GM21528 (cell line): ENCODE measurements around the gene CRYBG2.
"Not testable (repeated sequence)": the region's sequence is repeated elsewhere in the genome, so short reads cannot be mapped to it uniquely, and the experiment has no call there.

ENCODE experiments used
- ATAC-seq: cut with Tn5 transposase; IDR thresholded peaks from one replicate; pipeline ENCODE4 v1.9.1; 2021; ENCODE audit warnings: mild to moderate bottlenecking, moderate library complexity; ENCODE audit not compliant: unreplicated experiment, low FRiP score

Gene CRYBG2

GRCh38 chr1:26372611-26373010 lies 18.7 kb upstream of the CRYBG2 start, which contains the start of gene ZNF683:
Gene ZNF683 (minus strand): TSS chr1:26372750. CDS start chr1:26368571, 4,179 bp downstream.
- not testable (repeated sequence) for ATAC-seq

GRCh38 chr1:26372039-26372438 lies 18.1 kb upstream of the CRYBG2 start:
- ATAC-seq, result no peak

GRCh38 chr1:26370591-26371382 lies 16.9 kb upstream of the CRYBG2 start:
- no peak for ATAC-seq

- no peak for ATAC-seq
Measured at GRCh38 chr1:26368486-26368885, 14.6 kb upstream of the CRYBG2 start.

GRCh38 chr1:26368006-26368405 lies 14.1 kb upstream of the CRYBG2 start:
- no peak for ATAC-seq

- ATAC-seq, result no peak
Measured at GRCh38 chr1:26367441-26367840, 13.5 kb upstream of the CRYBG2 start.

GRCh38 chr1:26364956-26365355 lies 11.0 kb upstream of the CRYBG2 start:
- no peak for ATAC-seq

GRCh38 chr1:26363549-26364448 lies 9.9 kb upstream of the CRYBG2 start:
- ATAC-seq, result no peak

GRCh38 chr1:26362331-26362730 lies 8.4 kb upstream of the CRYBG2 start:
- no peak for ATAC-seq

- no peak for ATAC-seq
Measured at GRCh38 chr1:26361605-26362122, 7.7 kb upstream of the CRYBG2 start.

- no peak for ATAC-seq
Measured at GRCh38 chr1:26360807-26361604, 7.1 kb upstream of the CRYBG2 start.

GRCh38 chr1:26359981-26360806 lies 6.3 kb upstream of the CRYBG2 start:
- ATAC-seq, result no peak

GRCh38 chr1:26358411-26359384 lies 4.8 kb upstream of the CRYBG2 start:
- no peak for ATAC-seq

- no peak for ATAC-seq
Measured at GRCh38 chr1:26357121-26357602, 3.2 kb upstream of the CRYBG2 start.

GRCh38 chr1:26356106-26356505 lies 2.2 kb upstream of the CRYBG2 start:
- no peak for ATAC-seq

- no peak for ATAC-seq
Measured at GRCh38 chr1:26354972-26355371, 1.0 kb upstream of the CRYBG2 start.

- no peak for ATAC-seq
Measured at GRCh38 chr1:26353210-26353859, 595 bp downstream of the CRYBG2 start.

GRCh38 chr1:26352338-26352679 lies 1.6 kb downstream of the CRYBG2 start:
- ATAC-seq, result no peak
